NT2/D1 (cell line): ENCODE results near the gene CDKN2A.

Experiments
- SUZ12 ChIP-seq: IDR thresholded peaks from 2 replicates; pipeline ENCODE4 v1.6.1; 2011; ENCODE audit not compliant: insufficient read length, insufficient read depth; ENCODE audit errors: extremely low read depth
- YY1 ChIP-seq: IDR thresholded peaks from 2 replicates; pipeline ENCODE4 v1.6.1; 2011; ENCODE audit not compliant: insufficient read length, insufficient read depth
- ZNF274 ChIP-seq: IDR thresholded peaks from 2 replicates; pipeline ENCODE4 v1.6.1; 2011; ENCODE audit warnings: mild to moderate bottlenecking, low read depth, low read length

DNA sequence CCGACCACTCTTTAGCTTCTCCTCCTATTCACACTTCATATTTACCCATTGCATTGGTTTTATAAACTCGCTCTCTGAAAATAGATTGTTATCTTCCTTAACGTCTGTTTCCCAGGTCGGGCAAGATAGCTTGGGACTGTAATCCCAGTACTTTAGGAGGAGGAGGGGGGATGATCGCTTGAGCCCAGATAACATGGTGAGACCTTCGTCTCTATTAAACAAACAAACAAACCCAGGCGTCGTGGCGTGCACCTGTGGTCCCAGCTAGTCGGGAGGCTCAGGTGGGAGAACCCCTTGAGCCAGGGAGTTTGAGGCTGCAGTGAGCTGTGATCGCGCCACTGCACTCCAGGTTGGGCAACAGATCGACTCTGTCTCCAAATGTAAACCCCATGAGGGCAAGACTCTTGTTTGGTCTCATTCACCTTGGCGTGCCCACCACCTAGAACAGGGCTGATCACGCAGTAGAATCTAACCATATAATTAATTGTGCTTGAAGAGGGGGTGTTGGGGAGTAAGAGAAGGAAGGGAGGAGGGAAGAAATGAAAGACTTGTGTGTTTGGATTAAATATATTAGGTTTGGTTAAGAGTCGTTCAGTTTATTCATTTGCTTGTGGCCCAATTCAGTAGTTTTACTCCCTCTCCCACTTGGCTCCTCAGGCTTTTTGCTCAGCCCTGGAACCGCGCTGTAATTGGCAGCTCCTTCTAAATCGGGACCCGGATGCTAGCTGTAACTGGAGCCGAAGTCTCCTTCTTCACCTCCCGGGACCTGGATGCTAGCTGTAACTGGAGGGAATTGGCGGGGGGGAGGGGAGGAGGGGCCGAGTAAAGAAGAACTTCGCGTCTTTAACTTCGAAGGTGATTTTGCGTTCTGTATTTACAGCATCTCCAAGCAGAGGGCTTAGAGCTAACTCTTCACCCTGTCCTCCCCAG lies 24.9 kb downstream of the CDKN2A start:
- no peak for TF ChIP-seq SUZ12
- TF ChIP-seq YY1: no peak
- no peak for TF ChIP-seq ZNF274
